Suprapubic skin (tissue), 4 donors: Measurements from ENCODE around the gene GRID2.
A peak's percentile ranks its signal among the peaks of the same experiment; 100 is the strongest.

Experiments used
- EP300 ChIP-seq: sonication (generic); formaldehyde crosslinking; IDR thresholded peaks from one replicate; pipeline ENCODE4 v1.6.1; 2017; ENCODE audit warnings: antibody characterized with exemption
- POLR2A ChIP-seq, 2 donors: fragments of 450-650 bp; IDR thresholded peaks; one replicate each; pipeline ENCODE4 v1.6.1; 2017; ENCODE audit warnings: antibody characterized with exemption in 2 of 2, mild to moderate bottlenecking in 2 of 2, moderate library complexity in 2 of 2
- POLR2AphosphoS5 ChIP-seq, 3 donors: sonication (generic); formaldehyde crosslinking; IDR thresholded peaks; one replicate each; pipeline ENCODE4 v1.6.1; 2017; ENCODE audit warnings: antibody characterized with exemption in 3 of 3
- TF ChIP-seq, protein P1 (sequence below), 2 donors: fragments of 200-600 bp in 1 of 2; fragments of 450-650 bp in 1 of 2; sonication (generic) in 1 of 2; IDR thresholded peaks; one replicate each; pipeline ENCODE4 v1.5.1; 2016 to 2019; ENCODE audit warnings: antibody characterized with exemption in 2 of 2, mild to moderate bottlenecking in 1 of 2, moderate library complexity in 1 of 2

DNA sequence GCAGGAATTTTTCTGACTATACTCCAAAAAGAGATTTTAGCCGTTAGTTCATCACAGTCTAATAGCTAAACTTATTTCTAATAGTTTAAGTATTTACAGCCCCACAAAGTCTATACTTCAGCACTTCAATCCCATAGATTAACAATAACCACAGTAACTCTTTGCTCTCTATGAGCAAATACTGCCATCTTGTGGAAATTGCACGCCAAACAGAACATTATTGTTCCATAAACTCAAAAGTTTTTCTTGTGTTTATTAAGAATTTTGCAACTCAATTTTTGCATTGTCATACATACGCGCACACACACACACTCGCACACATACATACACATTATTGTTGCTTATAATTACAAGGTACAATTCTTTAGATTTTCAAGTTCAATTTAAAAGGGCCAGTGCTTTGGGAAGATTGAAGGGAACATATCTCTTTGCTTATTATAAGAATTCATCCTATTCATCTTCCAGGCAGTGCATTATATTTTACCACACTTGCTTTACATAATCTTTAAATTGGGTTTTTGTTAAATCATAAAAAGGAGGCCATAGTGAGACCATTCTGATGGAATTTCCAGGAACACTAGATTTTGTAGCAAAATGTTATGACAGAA lies 1461.0 kb downstream of the GRID2 start:
- TF ChIP-seq POLR2A (IDR thresholded peaks at IDR 0.05) (no peak), EP300 (no peak), POLR2AphosphoS5 (IDR thresholded peaks at IDR 0.05) (no peak)
- TF ChIP-seq, protein P1, sequence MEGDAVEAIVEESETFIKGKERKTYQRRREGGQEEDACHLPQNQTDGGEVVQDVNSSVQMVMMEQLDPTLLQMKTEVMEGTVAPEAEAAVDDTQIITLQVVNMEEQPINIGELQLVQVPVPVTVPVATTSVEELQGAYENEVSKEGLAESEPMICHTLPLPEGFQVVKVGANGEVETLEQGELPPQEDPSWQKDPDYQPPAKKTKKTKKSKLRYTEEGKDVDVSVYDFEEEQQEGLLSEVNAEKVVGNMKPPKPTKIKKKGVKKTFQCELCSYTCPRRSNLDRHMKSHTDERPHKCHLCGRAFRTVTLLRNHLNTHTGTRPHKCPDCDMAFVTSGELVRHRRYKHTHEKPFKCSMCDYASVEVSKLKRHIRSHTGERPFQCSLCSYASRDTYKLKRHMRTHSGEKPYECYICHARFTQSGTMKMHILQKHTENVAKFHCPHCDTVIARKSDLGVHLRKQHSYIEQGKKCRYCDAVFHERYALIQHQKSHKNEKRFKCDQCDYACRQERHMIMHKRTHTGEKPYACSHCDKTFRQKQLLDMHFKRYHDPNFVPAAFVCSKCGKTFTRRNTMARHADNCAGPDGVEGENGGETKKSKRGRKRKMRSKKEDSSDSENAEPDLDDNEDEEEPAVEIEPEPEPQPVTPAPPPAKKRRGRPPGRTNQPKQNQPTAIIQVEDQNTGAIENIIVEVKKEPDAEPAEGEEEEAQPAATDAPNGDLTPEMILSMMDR (IDR thresholded peaks at IDR 0.05) = peak; percentile 58 to 62
